HepG2 (cell line): ENCODE data around the gene SGF29. TPM values are rescaled to one million over a fixed set of nuclear protein-coding genes. Genes with fewer than 3 reads are reported as not detected.

Source experiments
- KAT7 ChIP-seq: IDR thresholded peaks from 2 replicates; pipeline ENCODE4 v1.6.1; 2018; ENCODE audit warnings: borderline replicate concordance, missing compliant biosample characterization
- RFX1 ChIP-seq: fragments of 450-650 bp; IDR thresholded peaks from 2 replicates; pipeline ENCODE4 v1.6.1; 2017
- SIN3B ChIP-seq: fragments of 150-350 bp; IDR thresholded peaks from 2 replicates; pipeline ENCODE4 v1.6.1; 2014; ENCODE audit warnings: low read length
- USF2 ChIP-seq, 2 experiments: sonication (generic) in 1 of 2; formaldehyde crosslinking in 1 of 2; IDR thresholded peaks; 2 replicates each; pipeline versions ENCODE4 v1.5.1 to v1.6.1; 2011 to 2020; ENCODE audit warnings: borderline replicate concordance in 1 of 2, low read depth in 1 of 2, low read length in 1 of 2, mild to moderate bottlenecking in 1 of 2, missing genetic modification reagents in 1 of 2, moderate library complexity in 1 of 2
- ZBED4 ChIP-seq: sonication (generic); formaldehyde crosslinking; IDR thresholded peaks from 2 replicates; pipeline ENCODE4 v1.4.0; 2020; ENCODE audit warnings: missing genetic modification reagents, borderline replicate concordance
- ZBTB3 ChIP-seq: sonication (generic); formaldehyde crosslinking; IDR thresholded peaks from 2 replicates; pipeline ENCODE4 v1.4.0; 2020; ENCODE audit warnings: low read depth, mild to moderate bottlenecking, moderate library complexity, missing genetic modification reagents, borderline replicate concordance
- ZBTB40 ChIP-seq, 2 experiments: fragments of 450-650 bp in 1 of 2; sonication (generic) in 1 of 2; formaldehyde crosslinking in 1 of 2; IDR thresholded peaks; 2 replicates each; pipeline versions ENCODE4 v1.6.1 to v1.8.0; 2016 to 2022; ENCODE audit warnings: antibody characterized with exemption in 1 of 2, mild to moderate bottlenecking in 1 of 2, missing genetic modification reagents in 1 of 2
- ZFP36L1 ChIP-seq: sonication (generic); formaldehyde crosslinking; IDR thresholded peaks from 2 replicates; pipeline ENCODE4 v1.8.0; 2022; ENCODE audit warnings: mild to moderate bottlenecking, missing genetic modification reagents, moderate library complexity
- ZNF547 ChIP-seq: sonication (generic); formaldehyde crosslinking; IDR thresholded peaks from 2 replicates; pipeline ENCODE4 v1.5.1; 2020; ENCODE audit warnings: mild to moderate bottlenecking, missing genetic modification reagents
- polyA plus RNA-seq, 8 experiments: library from polyadenylated mRNA; depleted of rRNA in 3 of 8; stranded (reverse) in 7 of 8; unstranded in 1 of 8; fragments of >200 nt; fragmentation: Illumina TruSeq in 4 of 8; extraction: Trizol in 4 of 8; gene quantifications; 2 replicates each; pipeline versions ENCODE4 v1.2.1 to v1.2.3, GENCODE V29; 2011 to 2016; ENCODE audit warnings: low read depth in 4 of 8, missing spikeins in 1 of 8, mixed read lengths in 1 of 8; ENCODE audit not compliant: insufficient read depth in 1 of 8
- total RNA-seq, 5 experiments: library from RNA; depleted of rRNA; stranded (reverse); fragments of >200 nt; fragmentation: Illumina TruSeq; extraction: Trizol; gene quantifications; 2 replicates each; pipeline ENCODE4 v1.2.3, GENCODE V29; 2016; ENCODE audit warnings: low read depth in 1 of 5
- TF ChIP-seq, protein P1 (sequence below): sonication (generic); formaldehyde crosslinking; IDR thresholded peaks from 2 replicates; pipeline ENCODE4 v1.4.0; 2020; ENCODE audit warnings: missing genetic modification reagents

The SGF29 gene
- total and polyA plus RNA-seq, 2 of the 13 experiments (the other 11 are each of a cell fraction or from before 2014, with no cell fraction given) = 5.0 to 29.4 TPM

GRCh38 chr16:28505489-28506137 lies 48.1 kb upstream of the SGF29 start (continued):
- no peak for TF ChIP-seq USF2 (IDR thresholded peaks at IDR 0.05; ENCODE audit: low read depth, low read length)
- no peak for TF ChIP-seq USF2 (CRISPR knock-in tag; IDR thresholded peaks at IDR 0.05; ENCODE audit: borderline replicate concordance)
- TF ChIP-seq ZNF547 (CRISPR knock-in tag) = no peak
- peak; percentile 68; the same call in 1 of the 2 replicates for TF ChIP-seq ZFP36L1 (CRISPR knock-in tag)
- TF ChIP-seq ZBTB40 (IDR thresholded peaks at IDR 0.05) = no peak
- TF ChIP-seq ZBTB40 (CRISPR knock-in tag; IDR thresholded peaks at IDR 0.05) = 0 out of 2 replicates have a peak, but pooled peaks have one; percentile 44
- TF ChIP-seq ZBED4 (CRISPR knock-in tag) = 0 out of 2 replicates have a peak, but pooled peaks have one; percentile 40
- TF ChIP-seq ZBTB3 (CRISPR knock-in tag) = 0 out of 2 replicates have a peak, but pooled peaks have one; percentile 56
- peak; percentile 76 for TF ChIP-seq KAT7 (CRISPR knock-in tag)
- TF ChIP-seq RFX1 = no peak
- TF ChIP-seq, protein P1, sequence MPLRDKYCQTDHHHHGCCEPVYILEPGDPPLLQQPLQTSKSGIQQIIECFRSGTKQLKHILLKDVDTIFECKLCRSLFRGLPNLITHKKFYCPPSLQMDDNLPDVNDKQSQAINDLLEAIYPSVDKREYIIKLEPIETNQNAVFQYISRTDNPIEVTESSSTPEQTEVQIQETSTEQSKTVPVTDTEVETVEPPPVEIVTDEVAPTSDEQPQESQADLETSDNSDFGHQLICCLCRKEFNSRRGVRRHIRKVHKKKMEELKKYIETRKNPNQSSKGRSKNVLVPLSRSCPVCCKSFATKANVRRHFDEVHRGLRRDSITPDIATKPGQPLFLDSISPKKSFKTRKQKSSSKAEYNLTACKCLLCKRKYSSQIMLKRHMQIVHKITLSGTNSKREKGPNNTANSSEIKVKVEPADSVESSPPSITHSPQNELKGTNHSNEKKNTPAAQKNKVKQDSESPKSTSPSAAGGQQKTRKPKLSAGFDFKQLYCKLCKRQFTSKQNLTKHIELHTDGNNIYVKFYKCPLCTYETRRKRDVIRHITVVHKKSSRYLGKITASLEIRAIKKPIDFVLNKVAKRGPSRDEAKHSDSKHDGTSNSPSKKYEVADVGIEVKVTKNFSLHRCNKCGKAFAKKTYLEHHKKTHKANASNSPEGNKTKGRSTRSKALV (CRISPR knock-in tag) = peak; percentile 73; the same call in 1 of the 2 replicates
- no peak for TF ChIP-seq SIN3B
